Ascending aorta (tissue), 2 donors: ENCODE data around the gene TRAPPC5. TPM values are rescaled to one million over a fixed set of nuclear protein-coding genes. Genes with fewer than 3 reads are reported as not detected.
A peak's percentile ranks its signal among the peaks of the same experiment; 100 is the strongest.

Experiments
- DNase-seq, 2 donors: peaks; one replicate each; pipeline ENCODE4 v3.0.0-alpha.2; 2019; ENCODE audit warnings: low spot score in 2 of 2
- H3K27ac ChIP-seq, 2 donors: fragments of 200-600 bp; sonication (generic); one replicate each; pipeline ENCODE4 v1.5.1; 2016 to 2017; ENCODE audit warnings: mild to moderate bottlenecking in 1 of 2
- H3K27me3 ChIP-seq: fragments of 200-600 bp; sonication (generic); one replicate; pipeline ENCODE4 v1.5.1; 2017
- H3K36me3 ChIP-seq, 2 donors: fragments of 200-600 bp; sonication (generic); one replicate each; pipeline ENCODE4 v1.5.1; 2016
- H3K4me1 ChIP-seq, 2 donors: fragments of 200-600 bp; sonication (generic); one replicate each; pipeline ENCODE4 v1.5.1; 2016 to 2017; ENCODE audit warnings: mild to moderate bottlenecking in 1 of 2
- H3K4me3 ChIP-seq, 2 donors: fragments of 200-600 bp; sonication (generic); one replicate each; pipeline ENCODE4 v1.5.1; 2016 to 2017; ENCODE audit warnings: mild to moderate bottlenecking in 1 of 2
- H3K9me3 ChIP-seq, 2 donors: fragments of 200-600 bp; sonication (generic); one replicate each; pipeline ENCODE4 v1.5.1; 2016
- CTCF ChIP-seq, 3 experiments: fragments of 200-600 bp in 2 of 3; fragments of 450-650 bp in 1 of 3; sonication (generic) in 2 of 3; IDR thresholded peaks; one replicate each; pipeline ENCODE4 v1.5.1; 2016 to 2019; ENCODE audit warnings: antibody characterized with exemption in 3 of 3, mild to moderate bottlenecking in 1 of 3, moderate library complexity in 1 of 3
- intact Hi-C: fragments of 100-400 bp; cut with DNase I; formaldehyde crosslinking; loops from one replicate; pipeline ENCODE4 v1.15.1; 2023
- total RNA-seq: library from RNA; depleted of rRNA; stranded (reverse); fragments of >200 nt; gene quantifications from one replicate; pipeline ENCODE4 v1.1.0, GENCODE V29; 2016

The TRAPPC5 gene
- total RNA-seq, 1 donor from 2014 or later, result 166 TPM

GRCh38 chr19:7720351-7720750 lies 39.7 kb downstream of the TRAPPC5 start:
- no peaks in the 10 kb centered on the region for H3K36me3 ChIP-seq
- no peaks in the 10 kb centered on the region for H3K27me3 ChIP-seq
- H3K4me1 ChIP-seq, result no peaks in the 10 kb centered on the region
- no peak for DNase-seq
- H3K9me3 ChIP-seq, result no peaks in the 10 kb centered on the region
- no peak for TF ChIP-seq CTCF (IDR thresholded peaks at IDR 0.05)
- intact Hi-C loops, result no loop called here
- no peak overlapping the region for H3K4me3 ChIP-seq
- H3K27ac ChIP-seq, result no peak overlapping the region

GRCh38 chr19:7722231-7722651 lies 41.6 kb downstream of the TRAPPC5 start:
- no peaks in the 10 kb centered on the region for H3K27me3 ChIP-seq
- no peak for TF ChIP-seq CTCF (IDR thresholded peaks at IDR 0.05)
- no peak for DNase-seq
- H3K9me3 ChIP-seq, result no peaks in the 10 kb centered on the region
- intact Hi-C loops, result no loop called here
- H3K4me1 ChIP-seq, result no peaks in the 10 kb centered on the region
- H3K4me3 ChIP-seq, result no peak overlapping the region
- H3K36me3 ChIP-seq, result no peaks in the 10 kb centered on the region
- no peak overlapping the region for H3K27ac ChIP-seq

- intact Hi-C loops, result no loop called here
- Histone ChIP-seq H3K4me3 (no peak overlapping the region), H3K27ac (no peak overlapping the region), H3K36me3 (no peaks in the 10 kb centered on the region), H3K27me3 (no peaks in the 10 kb centered on the region), H3K9me3 (no peaks in the 10 kb centered on the region), H3K4me1 (no peaks in the 10 kb centered on the region)
- DNase-seq, result no peak
- no peak for TF ChIP-seq CTCF (IDR thresholded peaks at IDR 0.05)
These were observed 45.2 kb downstream of the TRAPPC5 start for GRCh38 chr19:7725791-7726190.

- Histone ChIP-seq H3K27me3 (no peaks in the 10 kb centered on the region), H3K4me3 (no peak overlapping the region), H3K27ac (no peak overlapping the region), H3K4me1 (no peaks in the 10 kb centered on the region), H3K9me3 (no peaks in the 10 kb centered on the region), H3K36me3 (no peaks in the 10 kb centered on the region)
- intact Hi-C loops, result no loop called here
- DNase-seq, result no peak
- no peak for TF ChIP-seq CTCF (IDR thresholded peaks at IDR 0.05)
These were observed 48.6 kb downstream of the TRAPPC5 start for GRCh38 chr19:7729211-7729610.

GRCh38 chr19:7729831-7730285 lies 49.2 kb downstream of the TRAPPC5 start:
- Histone ChIP-seq H3K36me3 (no peaks in the 10 kb centered on the region), H3K4me1 (no peaks in the 10 kb centered on the region), H3K27ac (no peak overlapping the region), H3K27me3 (no peaks in the 10 kb centered on the region), H3K4me3 (peak overlapping the region in 1 of 2 donors; percentile 4), H3K9me3 (no peaks in the 10 kb centered on the region)
- DNase-seq, result no peak
- intact Hi-C loops, result no loop called here
- TF ChIP-seq CTCF (IDR thresholded peaks at IDR 0.05), result no peak
